H4 (cell line): Measurements from ENCODE around the gene OR4K17. TPM values are rescaled to one million over a fixed set of nuclear protein-coding genes. Genes with fewer than 3 reads are reported as not detected.
A peak's percentile ranks its signal among the peaks of the same experiment; 100 is the strongest.
"Not testable (repeated sequence)": the region's sequence is repeated elsewhere in the genome, so short reads cannot be mapped to it uniquely, and the experiment has no call there.

Experiments
- DNase-seq: peaks from one replicate; pipeline ENCODE4 v3.0.0-alpha.2; 2015; ENCODE audit warnings: low spot score
- total RNA-seq: library from RNA; depleted of rRNA; stranded (reverse); fragments of >200 nt; shearing (Covaris generic); gene quantifications from 2 replicates; pipeline ENCODE4 v1.2.3, GENCODE V29; 2014; rRNA removed

The OR4K17 gene, protein sequence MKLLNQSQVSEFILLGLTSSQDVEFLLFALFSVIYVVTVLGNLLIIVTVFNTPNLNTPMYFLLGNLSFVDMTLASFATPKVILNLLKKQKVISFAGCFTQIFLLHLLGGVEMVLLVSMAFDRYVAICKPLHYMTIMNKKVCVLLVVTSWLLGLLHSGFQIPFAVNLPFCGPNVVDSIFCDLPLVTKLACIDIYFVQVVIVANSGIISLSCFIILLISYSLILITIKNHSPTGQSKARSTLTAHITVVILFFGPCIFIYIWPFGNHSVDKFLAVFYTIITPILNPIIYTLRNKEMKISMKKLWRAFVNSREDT
- not detected in 2 replicates for total RNA-seq

DNA sequence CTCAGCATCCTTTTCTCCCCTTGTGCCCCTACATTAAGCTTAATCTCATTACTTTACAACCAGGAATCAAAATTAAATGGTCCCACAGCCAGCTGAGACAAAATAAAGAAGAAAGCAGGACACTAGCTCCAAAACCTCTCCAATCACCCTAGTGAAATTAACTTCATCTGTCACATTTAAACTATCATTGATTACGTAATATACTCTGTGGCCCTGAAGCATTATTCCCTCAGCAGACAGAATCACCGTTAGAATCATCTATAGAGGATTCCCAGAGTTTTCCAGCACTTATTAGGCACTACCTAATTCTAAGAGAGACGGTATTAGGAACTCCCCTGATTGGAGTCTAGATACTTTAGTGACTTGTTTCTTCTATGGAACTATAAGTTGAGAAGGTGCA lies at the start of gene OR4K17:
OR4K17 (plus strand) TSS at position 302 of the 400 bp plus-strand sequence. CDS start 6,761 bp downstream, outside the sequence.
- DNase-seq, result no peak

DNA sequence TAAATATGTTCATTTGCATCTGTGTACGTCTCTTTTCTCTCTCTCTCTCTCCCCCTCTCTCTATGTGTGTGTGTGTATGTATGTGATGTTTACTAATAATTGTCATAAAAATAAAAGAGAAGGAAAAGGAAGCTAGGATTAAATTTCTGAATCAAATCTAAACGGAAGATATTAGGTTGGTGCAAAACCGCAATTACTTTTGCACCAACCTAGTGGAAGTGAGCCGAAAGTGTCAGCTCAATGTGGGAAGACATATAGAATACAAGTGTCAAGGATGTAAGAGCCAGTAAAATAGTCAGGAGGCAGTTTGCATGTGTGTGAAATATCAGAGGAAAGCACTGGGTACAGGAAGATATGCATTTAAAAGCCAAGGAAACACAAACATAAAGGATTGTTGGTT lies 18.5 kb upstream of the OR4K17 start:
- no peak for DNase-seq

DNA sequence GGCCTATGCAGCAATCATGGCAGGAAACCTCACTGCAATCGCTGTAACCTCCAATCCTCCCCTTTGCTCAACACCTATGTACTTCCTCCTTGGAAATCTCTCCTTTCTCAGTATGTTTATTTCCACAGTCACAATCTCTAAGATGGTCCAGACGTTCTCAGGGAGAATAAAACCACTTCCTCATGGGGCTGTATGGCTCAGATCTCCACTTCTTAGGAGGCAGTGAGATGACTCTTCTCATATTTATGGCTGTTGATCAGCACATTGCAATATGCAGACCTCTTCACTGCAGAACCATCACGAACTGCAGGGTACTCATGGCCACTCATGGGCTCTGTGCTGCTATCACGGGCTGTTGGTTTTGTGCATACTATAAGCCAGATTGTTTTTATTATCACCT lies 17.1 kb upstream of the OR4K17 start:
- no peak for DNase-seq

DNA sequence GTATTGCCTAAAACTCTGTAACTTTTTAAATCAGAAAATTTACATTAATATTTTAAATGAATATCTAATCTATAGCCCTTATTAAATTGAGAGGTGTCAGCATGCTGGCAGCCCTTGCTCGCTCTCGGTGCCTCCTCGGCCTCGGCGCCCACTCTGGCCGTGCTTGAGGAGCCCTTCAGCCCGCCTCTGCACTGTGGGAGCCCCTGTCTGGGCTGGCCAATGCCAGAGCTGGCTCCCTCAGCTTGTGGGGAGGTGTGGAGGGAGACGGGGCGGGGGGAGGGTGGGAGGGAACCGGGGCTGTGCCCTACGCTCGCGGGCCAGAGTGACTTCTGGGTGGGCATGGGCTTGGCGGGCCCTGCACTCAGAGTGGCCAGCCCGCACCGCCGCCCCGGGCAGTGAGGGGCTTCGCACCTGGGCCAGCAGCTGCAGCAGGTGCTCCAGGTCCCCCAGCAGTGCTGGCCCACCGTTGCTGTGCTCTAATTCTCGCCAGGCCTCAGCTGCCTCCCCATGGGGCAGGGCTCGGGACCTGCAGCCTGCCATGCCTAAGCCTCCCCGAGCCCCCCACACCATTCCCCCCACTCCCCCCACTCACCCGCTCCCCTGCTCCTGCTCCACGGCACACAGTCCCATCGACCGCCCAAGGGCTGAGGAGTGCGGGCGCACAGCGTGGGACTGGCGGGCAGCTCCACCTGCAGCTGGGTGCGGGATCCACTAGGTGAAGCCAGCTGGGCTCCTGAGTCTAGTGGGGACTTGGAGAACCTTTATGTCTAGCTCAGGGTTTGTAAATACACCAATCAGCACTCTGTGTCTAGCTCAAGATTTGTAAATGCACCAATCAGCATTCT lies 11.4 kb upstream of the OR4K17 start:
- not testable (repeated sequence) for DNase-seq

DNA sequence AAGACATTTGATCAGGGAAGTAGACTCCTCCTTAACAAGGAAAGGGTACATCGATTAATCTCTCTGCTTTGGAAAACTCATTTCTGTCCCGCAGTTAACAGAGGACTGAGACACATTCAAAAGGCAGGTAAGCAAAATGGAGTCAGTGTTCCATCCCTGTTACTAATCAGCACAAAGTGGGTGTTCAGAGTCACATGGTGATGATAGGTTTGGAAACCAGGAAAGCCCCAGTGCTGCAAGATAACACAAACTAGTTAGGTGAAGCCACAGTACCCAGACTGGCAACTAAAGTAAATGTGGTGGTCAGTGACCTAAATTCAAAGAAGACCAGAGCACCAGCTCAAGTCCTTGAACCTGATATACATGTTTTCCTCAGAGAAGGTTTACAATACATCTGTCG lies 1.8 kb downstream of the OR4K17 start:
- no peak for DNase-seq

DNA sequence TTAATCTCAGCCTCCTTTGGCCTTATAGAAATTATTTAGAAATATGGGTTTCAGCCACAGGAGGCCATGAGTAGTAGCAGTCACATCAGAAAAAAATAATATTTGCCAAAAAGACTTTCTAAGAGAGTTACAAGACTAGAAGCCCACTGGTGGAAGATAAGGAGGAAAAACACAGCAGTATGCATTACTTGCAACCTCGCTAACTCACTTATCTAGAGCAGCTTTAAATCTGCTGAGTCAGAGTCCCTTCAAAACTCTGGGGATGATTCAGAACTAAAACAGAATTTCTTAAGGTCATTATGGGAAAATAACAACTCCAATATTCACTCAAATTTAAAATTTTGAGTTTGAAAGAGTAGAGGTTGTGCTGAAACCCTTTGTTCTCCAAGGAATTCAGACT lies 6.2 kb downstream of the OR4K17 start:
- no peak for DNase-seq

DNA sequence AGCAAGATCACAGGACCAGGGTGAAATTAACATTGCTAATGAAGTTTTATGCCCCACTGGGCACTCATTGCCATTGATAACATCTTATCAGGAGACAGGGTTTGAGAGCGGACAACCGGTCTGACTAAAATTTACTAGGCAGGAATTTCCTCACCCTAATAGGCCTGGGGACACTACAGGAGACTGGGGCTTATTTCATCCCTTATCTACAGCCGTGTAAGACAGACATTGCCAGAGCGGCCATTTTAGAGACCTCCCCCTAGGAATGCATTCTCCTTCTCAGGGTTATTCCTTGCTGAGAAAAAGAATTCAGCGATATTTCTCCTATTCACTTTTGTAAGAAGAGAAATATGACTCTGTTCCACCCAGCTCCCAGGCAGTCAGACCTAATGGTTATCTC lies 8.3 kb downstream of the OR4K17 start:
- DNase-seq, result no peak

DNA sequence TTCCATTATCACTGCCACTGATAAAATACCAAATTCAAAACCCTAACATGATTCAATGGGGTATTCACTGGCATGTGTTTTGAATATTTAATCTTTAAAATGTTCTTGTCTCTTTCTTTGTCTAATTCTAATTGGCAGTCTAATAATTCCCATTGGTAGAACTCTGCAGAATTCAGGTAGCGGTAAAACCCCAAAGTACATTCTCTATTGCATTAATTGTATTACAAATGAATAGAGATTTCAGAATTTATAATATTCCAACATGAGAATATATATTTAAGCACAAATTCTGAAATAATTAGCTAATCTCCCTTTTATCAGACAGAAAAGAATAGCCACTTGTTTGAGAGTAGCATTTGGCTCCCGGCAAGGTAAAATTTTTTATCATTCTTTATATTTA lies 28.0 kb downstream of the OR4K17 start, which contains the start of gene OR4N5:
OR4N5 (plus strand) TSS at position 301 of the 400 bp plus-strand sequence. CDS start 4,916 bp downstream, outside the sequence.
- no peak for DNase-seq

DNA sequence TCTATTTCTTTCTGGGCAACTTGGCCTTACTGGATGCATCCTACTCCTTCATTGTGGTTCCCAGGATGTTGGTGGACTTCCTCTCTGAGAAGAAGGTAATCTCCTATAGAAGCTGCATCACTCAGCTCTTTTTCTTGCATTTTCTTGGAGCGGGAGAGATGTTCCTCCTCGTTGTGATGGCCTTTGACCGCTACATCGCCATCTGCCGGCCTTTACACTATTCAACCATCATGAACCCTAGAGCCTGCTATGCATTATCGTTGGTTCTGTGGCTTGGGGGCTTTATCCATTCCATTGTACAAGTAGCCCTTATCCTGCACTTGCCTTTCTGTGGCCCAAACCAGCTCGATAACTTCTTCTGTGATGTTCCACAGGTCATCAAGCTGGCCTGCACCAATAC lies 33.4 kb downstream of the OR4K17 start:
- DNase-seq, result no peak

- no peak for DNase-seq
These were observed 34.3 kb downstream of the OR4K17 start for GRCh38 chr14:20144820-20145219.

DNA sequence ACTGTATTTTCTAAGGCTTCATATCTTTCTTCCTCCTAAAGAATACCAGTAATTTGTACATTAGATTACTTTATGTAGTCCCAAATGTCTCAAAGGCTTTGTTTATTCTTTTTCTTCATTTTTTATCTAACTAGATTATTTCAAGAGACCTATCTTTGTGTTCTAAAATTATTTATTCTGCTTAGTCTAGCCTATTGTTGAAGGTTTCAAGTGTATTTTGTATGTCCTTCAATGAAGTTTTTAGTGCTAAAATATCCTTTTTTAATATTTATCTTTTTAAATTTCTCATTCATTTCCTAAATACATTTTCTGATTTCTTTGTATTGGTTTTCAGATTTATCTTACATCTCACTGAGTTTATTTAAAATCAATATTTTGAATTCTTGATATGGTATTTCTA lies 53.9 kb downstream of the OR4K17 start:
- DNase-seq, result no peak

DNA sequence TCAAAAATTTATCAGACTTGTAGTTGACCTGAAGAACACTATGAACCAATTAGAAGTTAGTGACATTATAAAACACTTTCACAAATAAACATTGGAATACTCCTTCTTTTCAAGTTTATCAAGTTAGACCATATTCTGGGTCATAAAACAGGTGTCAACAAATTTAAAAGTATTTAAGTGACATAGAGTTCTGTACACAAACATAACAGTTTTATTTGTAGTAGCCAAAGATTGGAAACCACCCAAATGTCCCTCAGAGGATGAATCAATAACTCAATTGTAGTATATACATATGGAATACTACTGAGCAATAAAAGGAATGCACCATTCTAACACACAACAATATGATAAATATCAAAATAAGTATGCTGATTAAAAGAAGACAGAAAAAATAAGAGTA lies 56.6 kb downstream of the OR4K17 start:
- DNase-seq, result no peak

GRCh38 chr14:20169852-20170251 lies 59.3 kb downstream of the OR4K17 start:
- peak; percentile 53 for DNase-seq

Other genes with a start within 250 kb of the OR4K17 start
- gene OR4K2, start 235.6 kb upstream of the OR4K17 start, total RNA-seq, result not detected in 2 replicates
- gene OR4K5, start 190.1 kb upstream of the OR4K17 start, total RNA-seq, result not detected in 2 replicates
- not detected in 2 replicates for gene OR4K1, start 179.8 kb upstream of the OR4K17 start, total RNA-seq
- gene OR4K15, start 135.1 kb upstream of the OR4K17 start, total RNA-seq, result not detected in 2 replicates
- not detected in 2 replicates for gene OR4Q2, start 108.6 kb upstream of the OR4K17 start, total RNA-seq
- gene OR4K14, start 91.4 kb upstream of the OR4K17 start, total RNA-seq, result not detected in 2 replicates
- not detected in 2 replicates for gene OR4K13, start 74.7 kb upstream of the OR4K17 start, total RNA-seq
- gene OR4L1, start 50.7 kb upstream of the OR4K17 start, total RNA-seq, result not detected in 2 replicates
- gene OR4N5, start 28.1 kb downstream of the OR4K17 start, total RNA-seq, result not detected in 2 replicates
- not detected in 2 replicates for gene OR11G2, start 80.2 kb downstream of the OR4K17 start, total RNA-seq
- not detected in 2 replicates for gene OR11H6, start 113.0 kb downstream of the OR4K17 start, total RNA-seq
- gene OR11H7, start 118.2 kb downstream of the OR4K17 start, total RNA-seq, result not detected in 2 replicates
- not detected in 2 replicates for gene OR11H4, start 128.5 kb downstream of the OR4K17 start, total RNA-seq
- gene TTC5, start 195.2 kb downstream of the OR4K17 start, total RNA-seq, result 18.5 and 24.2 TPM in 2 replicates
- gene CCNB1IP1, start 222.5 kb downstream of the OR4K17 start, total RNA-seq, result 83.8 and 92.0 TPM in 2 replicates
- gene PARP2, start 232.9 kb downstream of the OR4K17 start, total RNA-seq, result 21.9 and 33.6 TPM in 2 replicates